ENCODE measurements around the gene GNAI3.

GRCh38 chr1:109592916-109593315 lies 44.5 kb downstream of the GNAI3 start:
- TF ChIP-seq CTCF (conservative IDR thresholded peaks at IDR 0.05; ENCODE audit: low read depth, low read length): no peak
- TF ChIP-seq EZH2 (IDR thresholded peaks at IDR 0.05; ENCODE audit: borderline replicate concordance, low read depth, low read length, poor library complexity, severe bottlenecking): no peak
